K562 (cell line): Measurements from ENCODE around the gene ELP5. TPM values are rescaled to one million over a fixed set of nuclear protein-coding genes. Genes with fewer than 3 reads are reported as not detected.

ENCODE experiments used
- ARHGAP35 ChIP-seq: fragments of 450-650 bp; IDR thresholded peaks from 2 replicates; pipeline ENCODE4 v1.6.1; 2018; ENCODE audit not compliant: partially characterized antibody
- CEBPB ChIP-seq: fragments of 450-650 bp; IDR thresholded peaks from 2 replicates; pipeline ENCODE4 v1.6.1; 2016; ENCODE audit warnings: missing genetic modification characterization, missing compliant biosample characterization
- CTBP1 ChIP-seq: fragments of 450-650 bp; IDR thresholded peaks from 2 replicates; pipeline ENCODE4 v1.6.1; 2016; ENCODE audit warnings: borderline replicate concordance
- DACH1 ChIP-seq: fragments of 450-650 bp; IDR thresholded peaks from 2 replicates; pipeline ENCODE4 v1.6.1; 2018; ENCODE audit not compliant: partially characterized antibody
- DIDO1 ChIP-seq: fragments of 450-650 bp; IDR thresholded peaks from 2 replicates; pipeline ENCODE4 v1.6.1; 2016; ENCODE audit warnings: low read depth, missing biosample characterization, missing genetic modification characterization
- DMBX1 ChIP-seq: fragments of 250-450 bp; sonication (Bioruptor Pico); IDR thresholded peaks from 2 replicates; pipeline ENCODE4 v1.8.0; 2022; ENCODE audit warnings: inconsistent platforms, mild to moderate bottlenecking, moderate library complexity, borderline replicate concordance
- DPF2 ChIP-seq: fragments of 450-650 bp; IDR thresholded peaks from 2 replicates; pipeline ENCODE4 v1.6.1; 2016
- E2F3 ChIP-seq: fragments of 250-450 bp; sonication (Bioruptor Pico); IDR thresholded peaks from 2 replicates; pipeline ENCODE4 v1.4.0; 2020; ENCODE audit warnings: mild to moderate bottlenecking
- E2F5 ChIP-seq: sonication (generic); formaldehyde crosslinking; IDR thresholded peaks from 2 replicates; pipeline ENCODE4 v1.8.0; 2022; ENCODE audit warnings: mild to moderate bottlenecking, missing genetic modification reagents
- EGR1 ChIP-seq: fragments of 450-650 bp; conservative IDR thresholded peaks from 2 replicates; pipeline ENCODE4 v1.6.1; 2017; ENCODE audit warnings: mild to moderate bottlenecking
- EZH2 ChIP-seq: IDR thresholded peaks from 2 replicates; pipeline ENCODE4 v1.6.1; 2012; ENCODE audit warnings: low read depth, mild to moderate bottlenecking, inconsistent platforms, low read length, borderline replicate concordance
- FOXK2 ChIP-seq, 2 experiments: fragments of 450-650 bp; IDR thresholded peaks in 1 of 2; conservative IDR thresholded peaks in 1 of 2; 2 replicates each; pipeline ENCODE4 v1.6.1; 2016; ENCODE audit warnings: low read depth in 2 of 2, mild to moderate bottlenecking in 1 of 2
- HLTF ChIP-seq: fragments of 450-650 bp; IDR thresholded peaks from 2 replicates; pipeline ENCODE4 v1.6.1; 2016
- HNRNPH1 ChIP-seq: fragments of 200-400 bp; formaldehyde crosslinking; optimal IDR thresholded peaks from 2 replicates; pipeline ENCODE3; 2017; ENCODE audit warnings: low read depth, mild to moderate bottlenecking, low read length, moderate library complexity
- HOXB6 ChIP-seq: fragments of 250-450 bp; sonication (Bioruptor Pico); IDR thresholded peaks from 2 replicates; pipeline ENCODE4 v1.5.1; 2022; ENCODE audit warnings: mild to moderate bottlenecking, borderline replicate concordance
- ILK ChIP-seq: fragments of 450-650 bp; IDR thresholded peaks from 2 replicates; pipeline ENCODE4 v1.6.1; 2016; ENCODE audit warnings: missing genetic modification characterization, low read depth, mild to moderate bottlenecking, missing compliant biosample characterization, moderate library complexity, borderline replicate concordance
- MEF2A ChIP-seq: IDR thresholded peaks from 2 replicates; pipeline ENCODE4 v1.6.1; 2011; ENCODE audit warnings: low read depth, mild to moderate bottlenecking, low read length, moderate library complexity; ENCODE audit not compliant: control insufficient read depth
- OTX1 ChIP-seq: fragments of 450-650 bp; formaldehyde crosslinking; IDR thresholded peaks from 2 replicates; pipeline ENCODE4 v1.4.0; 2022; ENCODE audit warnings: mild to moderate bottlenecking
- POU5F1 ChIP-seq: fragments of 150-350 bp; IDR thresholded peaks from 2 replicates; pipeline ENCODE4 v1.6.1; 2014; ENCODE audit warnings: borderline replicate concordance, low read length, low read depth, mild to moderate bottlenecking; ENCODE audit not compliant: partially characterized antibody
- RFX7 ChIP-seq: fragments of 250-450 bp; sonication (Bioruptor Pico); IDR thresholded peaks from 2 replicates; pipeline ENCODE4 v1.5.1; 2021; ENCODE audit warnings: mild to moderate bottlenecking
- SAP30 ChIP-seq: fragments of 200-600 bp; sonication (generic); IDR thresholded peaks from 2 replicates; pipeline ENCODE4 v1.6.1; 2012; ENCODE audit warnings: borderline replicate concordance, low read depth, mild to moderate bottlenecking, moderate library complexity, low read length, control low read depth, inconsistent platforms; ENCODE audit not compliant: insufficient read depth, poor library complexity, severe bottlenecking
- TCF7L2 ChIP-seq: fragments of 150-350 bp; IDR thresholded peaks from 2 replicates; pipeline ENCODE4 v1.6.1; 2016; ENCODE audit warnings: low read depth, mild to moderate bottlenecking, low read length, moderate library complexity
- TEAD4 ChIP-seq, 2 experiments: sonication (generic) in 1 of 2; formaldehyde crosslinking in 1 of 2; IDR thresholded peaks; 2 replicates each; pipeline versions ENCODE4 v1.6.1 to v1.8.0; 2012 to 2022; ENCODE audit warnings: borderline replicate concordance in 1 of 2, inconsistent platforms in 1 of 2, low read length in 1 of 2, mild to moderate bottlenecking in 1 of 2, missing genetic modification reagents in 1 of 2
- UBTF ChIP-seq, 2 experiments: IDR thresholded peaks; 2 replicates each; pipeline ENCODE4 v1.6.1; 2012; ENCODE audit warnings: improper control_type of control experiment in 2 of 2, low read depth in 2 of 2, low read length in 2 of 2, borderline replicate concordance in 1 of 2
- XRCC4 ChIP-seq: IDR thresholded peaks from one replicate; pipeline ENCODE4 v1.6.1; 2011; ENCODE audit not compliant: insufficient read depth, insufficient read length; ENCODE audit errors: extremely low read depth
- ZBED1 ChIP-seq: IDR thresholded peaks from 2 replicates; pipeline ENCODE4 v1.6.1; 2014
- ZNF133 ChIP-seq: fragments of 250-450 bp; sonication (Bioruptor Pico); IDR thresholded peaks from 2 replicates; pipeline ENCODE4 v1.4.0; 2020; ENCODE audit warnings: mild to moderate bottlenecking
- ZNF184 ChIP-seq: sonication (generic); formaldehyde crosslinking; IDR thresholded peaks from 2 replicates; pipeline ENCODE4 v1.5.0; 2020; ENCODE audit warnings: missing genetic modification reagents
- ZNF282 ChIP-seq: sonication (generic); formaldehyde crosslinking; IDR thresholded peaks from 2 replicates; pipeline ENCODE4 v1.8.1; 2023; ENCODE audit warnings: missing genetic modification reagents
- polyA plus RNA-seq, 8 experiments: library from polyadenylated mRNA; depleted of rRNA in 4 of 8; stranded (reverse) in 5 of 8; unstranded in 3 of 8; fragments of >200 nt; fragmentation: Nextera tagmentation in 2 of 8; fragmentation: Illumina TruSeq in 1 of 8; extraction: Ambion mirVana in 2 of 8; extraction: Trizol in 1 of 8; gene quantifications; 2 replicates each; pipeline versions ENCODE4 v1.2.1 to v1.2.3, GENCODE V29; 2011 to 2014; ENCODE audit warnings: inconsistent platforms in 1 of 8, missing spikeins in 1 of 8
- total RNA-seq, 7 experiments: library from RNA; depleted of rRNA in 6 of 7; stranded (reverse); fragments of >200 nt in 6 of 7; fragmentation: Illumina TruSeq in 2 of 7; extraction: Trizol in 2 of 7; gene quantifications; 2 replicates each; pipeline versions ENCODE4 v1.2.1 to v1.2.3, GENCODE V29; 2011 to 2021; ENCODE audit warnings: low replicate concordance in 1 of 7

ELP5 gene
- total and polyA plus RNA-seq, 9 of the 15 experiments (the other 6 are each of a cell fraction or from before 2014, with no cell fraction given) = 25.7 to 77.9 (median 52.9) TPM

- TF ChIP-seq UBTF (IDR thresholded peaks at IDR 0.05; ENCODE audit: borderline replicate concordance in 1 of 2, low read depth in 2 of 2, low read length in 2 of 2) (0 out of 4 replicates have a peak, but pooled peaks have one; percentile 43 to 52), FOXK2 (conservative IDR thresholded peaks at IDR 0.05 in 1 of 2, IDR thresholded peaks at IDR 0.05 in 1 of 2; ENCODE audit: low read depth in 2 of 2) (no peak), ILK (tag) (no peak), HOXB6 (CRISPR knock-in tag) (no peak), HNRNPH1 (no peak), ZNF184 (CRISPR knock-in tag) (no peak), MEF2A (no peak; the same call in none of the 2 replicates), HLTF (no peak), CEBPB (no peak), DIDO1 (no peak), E2F3 (no peak), DMBX1 (CRISPR knock-in tag) (no peak), EZH2 (no peak), CTBP1 (peak; percentile 34; the same call in 1 of the 2 replicates), POU5F1 (no peak), TCF7L2 (0 out of 2 replicates have a peak, but pooled peaks have one; percentile 25), SAP30 (no peak), ZBED1 (no peak), DPF2 (no peak), DACH1 (no peak), EGR1 (no peak), XRCC4 (no peak), ZNF282 (CRISPR knock-in tag) (no peak), ZNF133 (CRISPR knock-in tag) (no peak), ARHGAP35 (no peak), TEAD4 (IDR thresholded peaks at IDR 0.05; ENCODE audit: low read length) (0 out of 2 replicates have a peak, but pooled peaks have one; percentile 40), TEAD4 (CRISPR knock-in tag; IDR thresholded peaks at IDR 0.05; ENCODE audit: borderline replicate concordance) (no peak; the same call in 1 of the 2 replicates), E2F5 (CRISPR knock-in tag) (0 out of 2 replicates have a peak, but pooled peaks have one; percentile 16), RFX7 (CRISPR knock-in tag) (no peak), OTX1 (CRISPR knock-in tag) (no peak)
Observed at GRCh38 chr17:7280519-7281073, 28.6 kb downstream of the ELP5 start (continued).
